HEK293 (cell line): ENCODE data around the gene WHRN.

ENCODE experiments used
- CTCF ChIA-PET: fragments of 350-600 bp; formaldehyde crosslinking; extraction: SDS; loops from one replicate; lab custom pipeline; 2021; ENCODE audit warnings: antibody characterized with exemption; lab: Yijun Ruan, JAX
- POLR2A ChIA-PET: fragments of 300-600 bp; formaldehyde crosslinking; extraction: SDS; loops from one replicate; lab custom pipeline; 2020; ENCODE audit warnings: antibody characterized with exemption, inconsistent platforms; lab: Yijun Ruan, JAX
- H3K27ac ChIP-seq: fragments of 200-500 bp; sonication (Bioruptor generic); 2 replicates; pipeline ENCODE4 v1.5.1; 2014; ENCODE audit warnings: low read depth, low read length, control low read depth, inconsistent platforms; ENCODE audit errors: extremely low read depth
- H3K36me3 ChIP-seq, 2 experiments: fragments of 200-500 bp in 1 of 2; sonication (Bioruptor generic) in 1 of 2; 1 replicate in 1 of 2; 2 replicates in 1 of 2; pipeline ENCODE4 v1.5.1; 2014 to 2017; ENCODE audit warnings: inconsistent platforms in 2 of 2, low read length in 2 of 2; ENCODE audit not compliant: control insufficient read depth in 2 of 2, insufficient read depth in 1 of 2
- H3K4me1 ChIP-seq: fragments of 200-500 bp; sonication (Bioruptor generic); 2 replicates; pipeline ENCODE4 v1.5.1; 2014; ENCODE audit warnings: mild to moderate bottlenecking, low read length, inconsistent platforms; ENCODE audit not compliant: control insufficient read depth, insufficient read depth
- H3K4me3 ChIP-seq: 2 replicates; pipeline ENCODE4 v1.5.1; 2011; ENCODE audit warnings: low read depth, mild to moderate bottlenecking, control low read depth, low read length, moderate library complexity
- H3K9me3 ChIP-seq: fragments of 200-500 bp; sonication (Bioruptor generic); 2 replicates; pipeline ENCODE4 v1.5.1; 2014; ENCODE audit warnings: low read depth, low read length, inconsistent platforms; ENCODE audit not compliant: control insufficient read depth, insufficient read depth
- GLI2 ChIP-seq: fragments of 450-650 bp; formaldehyde crosslinking; IDR thresholded peaks from 2 replicates; pipeline ENCODE4; 2017; ENCODE audit warnings: missing biosample characterization, missing genetic modification characterization, low read depth, borderline replicate concordance
- IKZF3 ChIP-seq: fragments of 450-650 bp; IDR thresholded peaks from 2 replicates; pipeline ENCODE4 v1.5.0; 2018; ENCODE audit warnings: missing biosample characterization, mild to moderate bottlenecking, missing genetic modification characterization, moderate library complexity
- INSM2 ChIP-seq: fragments of 450-650 bp; formaldehyde crosslinking; IDR thresholded peaks from 2 replicates; pipeline ENCODE4 v1.5.1; 2016; ENCODE audit warnings: missing biosample characterization, missing genetic modification characterization
- MEIS1 ChIP-seq: sonication (generic); formaldehyde crosslinking; IDR thresholded peaks from 2 replicates; pipeline ENCODE4 v1.8.1; 2022; ENCODE audit warnings: missing genetic modification reagents, mild to moderate bottlenecking, borderline replicate concordance
- MZF1 ChIP-seq: fragments of 450-650 bp; formaldehyde crosslinking; IDR thresholded peaks from 2 replicates; pipeline ENCODE4 v1.5.1; 2017; ENCODE audit warnings: missing biosample characterization, missing genetic modification characterization, borderline replicate concordance
- OSR2 ChIP-seq: fragments of 450-650 bp; formaldehyde crosslinking; IDR thresholded peaks from 2 replicates; pipeline ENCODE4 v1.5.1; 2016; ENCODE audit warnings: missing biosample characterization, missing genetic modification characterization
- OVOL3 ChIP-seq: fragments of 450-650 bp; formaldehyde crosslinking; IDR thresholded peaks from 2 replicates; pipeline ENCODE4 v1.5.1; 2016; ENCODE audit warnings: missing biosample characterization, missing genetic modification characterization
- SETDB1 ChIP-seq: IDR thresholded peaks from one replicate; pipeline ENCODE4 v1.6.1; 2017; ENCODE audit warnings: mild to moderate bottlenecking, low read length, moderate library complexity, mixed read lengths; ENCODE audit not compliant: insufficient read length
- SP2 ChIP-seq: fragments of 450-650 bp; formaldehyde crosslinking; IDR thresholded peaks from 2 replicates; pipeline ENCODE4 v1.5.1; 2016; ENCODE audit warnings: missing biosample characterization, missing genetic modification characterization
- ZBTB17 ChIP-seq: fragments of 450-650 bp; formaldehyde crosslinking; IDR thresholded peaks from 2 replicates; pipeline ENCODE4 v1.5.1; 2016; ENCODE audit warnings: missing biosample characterization, missing genetic modification characterization
- ZBTB48 ChIP-seq: fragments of 450-650 bp; formaldehyde crosslinking; IDR thresholded peaks from 2 replicates; pipeline ENCODE4 v1.5.1; 2016; ENCODE audit warnings: missing biosample characterization, missing genetic modification characterization
- ZFP3 ChIP-seq: fragments of 450-650 bp; formaldehyde crosslinking; IDR thresholded peaks from 2 replicates; pipeline ENCODE4 v1.5.1; 2016; ENCODE audit warnings: low read depth, missing biosample characterization, missing genetic modification characterization
- ZFP69B ChIP-seq: fragments of 450-650 bp; formaldehyde crosslinking; IDR thresholded peaks from 2 replicates; pipeline ENCODE4 v1.5.1; 2016; ENCODE audit warnings: missing biosample characterization, missing genetic modification characterization
- ZNF146 ChIP-seq: fragments of 450-650 bp; formaldehyde crosslinking; IDR thresholded peaks from 2 replicates; pipeline ENCODE4 v1.5.1; 2016; ENCODE audit warnings: missing biosample characterization, missing genetic modification characterization
- ZNF175 ChIP-seq: fragments of 450-650 bp; formaldehyde crosslinking; IDR thresholded peaks from 2 replicates; pipeline ENCODE4 v1.5.1; 2016; ENCODE audit warnings: missing biosample characterization, missing genetic modification characterization
- ZNF214 ChIP-seq: fragments of 450-650 bp; formaldehyde crosslinking; IDR thresholded peaks from 2 replicates; pipeline ENCODE4 v1.5.1; 2017; ENCODE audit warnings: missing biosample characterization, mild to moderate bottlenecking, missing genetic modification characterization, borderline replicate concordance
- ZNF239 ChIP-seq: fragments of 450-650 bp; formaldehyde crosslinking; IDR thresholded peaks from 2 replicates; pipeline ENCODE4 v1.5.1; 2016; ENCODE audit warnings: missing biosample characterization, missing genetic modification characterization
- ZNF341 ChIP-seq: fragments of 450-650 bp; formaldehyde crosslinking; IDR thresholded peaks from 2 replicates; pipeline ENCODE4; 2016; ENCODE audit warnings: low read depth, missing biosample characterization, missing genetic modification characterization
- ZNF354C ChIP-seq: fragments of 450-650 bp; formaldehyde crosslinking; IDR thresholded peaks from 2 replicates; pipeline ENCODE4 v1.5.1; 2016; ENCODE audit warnings: missing biosample characterization, missing genetic modification characterization, low read depth, borderline replicate concordance
- ZNF394 ChIP-seq: fragments of 450-650 bp; formaldehyde crosslinking; IDR thresholded peaks from 2 replicates; pipeline ENCODE4 v1.5.1; 2016; ENCODE audit warnings: missing biosample characterization, missing genetic modification characterization, mild to moderate bottlenecking, moderate library complexity, borderline replicate concordance
- ZNF426 ChIP-seq: fragments of 450-650 bp; formaldehyde crosslinking; IDR thresholded peaks from 2 replicates; pipeline ENCODE4 v1.5.1; 2017; ENCODE audit warnings: missing biosample characterization, missing genetic modification characterization, mild to moderate bottlenecking, inconsistent platforms, moderate library complexity
- ZNF433 ChIP-seq: fragments of 450-650 bp; formaldehyde crosslinking; IDR thresholded peaks from 2 replicates; pipeline ENCODE4 v1.5.1; 2016; ENCODE audit warnings: missing biosample characterization, missing genetic modification characterization, low read depth
- ZNF488 ChIP-seq: fragments of 450-650 bp; formaldehyde crosslinking; IDR thresholded peaks from 2 replicates; pipeline ENCODE4 v1.5.1; 2016; ENCODE audit warnings: missing biosample characterization, missing genetic modification characterization
- ZNF529 ChIP-seq: fragments of 450-650 bp; formaldehyde crosslinking; IDR thresholded peaks from 2 replicates; pipeline ENCODE4 v1.5.1; 2017; ENCODE audit warnings: missing genetic modification characterization, missing biosample characterization; ENCODE audit not compliant: insufficient replicate concordance
- ZNF623 ChIP-seq: fragments of 450-650 bp; formaldehyde crosslinking; IDR thresholded peaks from 2 replicates; pipeline ENCODE4 v1.5.1; 2016; ENCODE audit warnings: missing biosample characterization, missing genetic modification characterization
- ZNF658 ChIP-seq: fragments of 450-650 bp; formaldehyde crosslinking; IDR thresholded peaks from 2 replicates; pipeline ENCODE4; 2016; ENCODE audit warnings: missing biosample characterization, missing genetic modification characterization
- ZNF701 ChIP-seq: fragments of 450-650 bp; formaldehyde crosslinking; IDR thresholded peaks from 2 replicates; pipeline ENCODE4 v1.5.1; 2016; ENCODE audit warnings: missing biosample characterization, missing genetic modification characterization
- ZNF768 ChIP-seq: fragments of 450-650 bp; formaldehyde crosslinking; IDR thresholded peaks from 2 replicates; pipeline ENCODE4 v1.5.1; 2018; ENCODE audit warnings: missing biosample characterization, mild to moderate bottlenecking, missing genetic modification characterization
- ZNF830 ChIP-seq: fragments of 450-650 bp; IDR thresholded peaks from 2 replicates; pipeline ENCODE4 v1.5.0; 2018; ENCODE audit warnings: missing biosample characterization, missing genetic modification characterization, low read depth, mild to moderate bottlenecking, moderate library complexity
- ZSCAN16 ChIP-seq: fragments of 450-650 bp; formaldehyde crosslinking; IDR thresholded peaks from 2 replicates; pipeline ENCODE4 v1.5.1; 2016; ENCODE audit warnings: missing biosample characterization, missing genetic modification characterization
- TF ChIP-seq, protein P1 (sequence below): fragments of 450-650 bp; formaldehyde crosslinking; IDR thresholded peaks from 2 replicates; pipeline ENCODE4 v1.5.1; 2016; ENCODE audit warnings: missing biosample characterization, missing genetic modification characterization

WHRN gene

DNA sequence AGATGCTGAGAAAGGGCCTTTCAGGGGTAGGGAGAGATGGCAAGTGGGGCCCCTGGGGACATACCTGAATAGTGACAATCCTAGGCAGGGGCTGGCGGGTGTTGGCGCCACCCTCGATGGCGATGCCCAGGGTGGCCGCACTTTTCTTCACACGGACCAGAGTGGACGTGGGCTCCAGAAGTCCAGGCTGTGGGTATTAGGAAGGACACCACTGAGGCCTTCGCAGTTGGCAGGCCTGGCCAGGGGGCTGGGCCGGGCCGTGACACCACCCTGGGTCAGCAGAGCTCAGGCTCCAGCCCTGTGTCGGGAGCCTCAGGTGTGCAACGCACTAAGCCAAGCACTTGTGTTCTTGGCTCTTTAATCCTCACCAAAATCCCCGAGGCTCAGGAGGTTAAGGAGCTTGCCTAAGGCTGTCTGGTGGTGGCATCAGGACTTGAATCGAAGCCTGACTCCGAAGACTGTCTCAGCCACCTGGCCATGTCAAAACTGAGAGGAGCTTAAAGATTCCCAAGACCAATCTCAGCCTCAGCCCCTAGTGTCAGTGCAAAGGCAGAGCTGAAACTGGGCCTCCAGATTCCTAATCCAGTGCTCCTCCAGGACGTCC, 102.0 kb downstream of the WHRN start:
- no peaks in the 10 kb centered on the region for H3K9me3 ChIP-seq
- H3K4me3 ChIP-seq, result no peak overlapping the region
- no peak overlapping the region for H3K27ac ChIP-seq
- CTCF ChIA-PET, result interaction anchor here (0.5 to 9.0 kb wide), 7 partner anchors 9 to 611 kb away, joined by 3 to 120 read pairs (median 4); no protein-coding TSS in a partner anchor
- TF ChIP-seq ZNF830 (tag by site-specific recombination), result no peak
- TF ChIP-seq ZNF214 (tag by site-specific recombination), result no peak
- no peak for TF ChIP-seq ZNF529 (tag by site-specific recombination)
- TF ChIP-seq INSM2 (tag by site-specific recombination), result no peak
- no peak for TF ChIP-seq ZSCAN16 (tag by site-specific recombination)
- no peak for TF ChIP-seq ZNF394 (tag by site-specific recombination)
- no peak for TF ChIP-seq ZNF146 (tag by site-specific recombination)
- no peak for TF ChIP-seq ZFP69B (tag by site-specific recombination)
- no peak for TF ChIP-seq MEIS1 (CRISPR knock-in tag)
- TF ChIP-seq ZNF354C (tag by site-specific recombination), result no peak
- TF ChIP-seq GLI2, result no peak
- no peak for TF ChIP-seq SETDB1
- TF ChIP-seq SP2 (tag by site-specific recombination), result no peak
- TF ChIP-seq ZNF768 (tag by site-specific recombination), result no peak
- no peak for TF ChIP-seq ZNF341 (tag by site-specific recombination)
- TF ChIP-seq ZNF623 (tag by site-specific recombination), result no peak
- TF ChIP-seq ZNF701 (tag by site-specific recombination), result no peak
- TF ChIP-seq ZNF426 (tag by site-specific recombination), result no peak
- TF ChIP-seq OSR2 (tag by site-specific recombination), result no peak
- peaks cover 0 to 11% of the 10 kb centered on the region in 2 experiments; a peak in 1 of 3 replicates for H3K36me3 ChIP-seq
- POLR2A ChIA-PET, result no interaction called here
- no peaks in the 10 kb centered on the region for H3K4me1 ChIP-seq

DNA sequence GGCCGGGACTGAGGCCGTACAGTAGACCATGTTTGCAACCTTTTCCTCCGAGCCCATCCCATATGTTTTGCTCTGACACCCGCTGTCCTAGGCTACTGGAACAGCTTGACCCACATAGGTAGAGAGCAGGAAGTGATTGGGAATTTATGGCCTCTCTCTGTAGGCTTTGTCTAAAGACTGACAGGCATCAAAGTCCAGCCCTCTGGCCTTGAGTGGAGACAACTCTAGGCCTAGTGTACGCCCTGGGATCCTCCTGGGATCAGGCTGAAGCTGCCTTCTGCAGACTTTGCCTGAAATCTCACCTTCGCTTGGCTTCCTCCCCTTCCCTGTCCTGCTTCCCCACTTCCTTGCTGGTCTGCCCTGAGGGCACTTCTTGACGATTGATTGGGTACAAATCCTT, 103.9 kb downstream of the WHRN start:
- Histone ChIP-seq H3K4me1 (no peaks in the 10 kb centered on the region), H3K36me3 (peaks cover 0 to 11% of the 10 kb centered on the region in 2 experiments; a peak in 1 of 3 replicates), H3K4me3 (no peak overlapping the region), H3K9me3 (no peaks in the 10 kb centered on the region), H3K27ac (no peak overlapping the region)
- CTCF ChIA-PET, result interaction anchor here (1.3 to 1.9 kb wide), 2 partner anchors 34 to 252 kb away, joined by 4 to 13 read pairs; no protein-coding TSS in a partner anchor
- POLR2A ChIA-PET, result no interaction called here
- TF ChIP-seq MZF1, result no peak
- no peak for TF ChIP-seq ZNF175 (tag by site-specific recombination)
- no peak for TF ChIP-seq OVOL3 (tag by site-specific recombination)
- TF ChIP-seq IKZF3 (tag by site-specific recombination), result no peak
- TF ChIP-seq ZBTB48, result no peak
- TF ChIP-seq ZNF488 (tag by site-specific recombination), result no peak
- TF ChIP-seq ZNF658 (tag by site-specific recombination), result no peak
- TF ChIP-seq ZNF433 (tag by site-specific recombination), result no peak
- no peak for TF ChIP-seq ZNF239 (tag by site-specific recombination)
- no peak for TF ChIP-seq ZFP3 (tag by site-specific recombination)
- TF ChIP-seq ZBTB17, result no peak
- TF ChIP-seq, protein P1, sequence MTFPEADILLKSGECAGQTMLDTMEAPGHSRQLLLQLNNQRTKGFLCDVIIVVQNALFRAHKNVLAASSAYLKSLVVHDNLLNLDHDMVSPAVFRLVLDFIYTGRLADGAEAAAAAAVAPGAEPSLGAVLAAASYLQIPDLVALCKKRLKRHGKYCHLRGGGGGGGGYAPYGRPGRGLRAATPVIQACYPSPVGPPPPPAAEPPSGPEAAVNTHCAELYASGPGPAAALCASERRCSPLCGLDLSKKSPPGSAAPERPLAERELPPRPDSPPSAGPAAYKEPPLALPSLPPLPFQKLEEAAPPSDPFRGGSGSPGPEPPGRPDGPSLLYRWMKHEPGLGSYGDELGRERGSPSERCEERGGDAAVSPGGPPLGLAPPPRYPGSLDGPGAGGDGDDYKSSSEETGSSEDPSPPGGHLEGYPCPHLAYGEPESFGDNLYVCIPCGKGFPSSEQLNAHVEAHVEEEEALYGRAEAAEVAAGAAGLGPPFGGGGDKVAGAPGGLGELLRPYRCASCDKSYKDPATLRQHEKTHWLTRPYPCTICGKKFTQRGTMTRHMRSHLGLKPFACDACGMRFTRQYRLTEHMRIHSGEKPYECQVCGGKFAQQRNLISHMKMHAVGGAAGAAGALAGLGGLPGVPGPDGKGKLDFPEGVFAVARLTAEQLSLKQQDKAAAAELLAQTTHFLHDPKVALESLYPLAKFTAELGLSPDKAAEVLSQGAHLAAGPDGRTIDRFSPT, result no peak
